GM19240 (cell line): ENCODE measurements around the gene CTRB2.

Experiments used
- DNase-seq: peaks from one replicate; pipeline ENCODE4 v3.0.0; 2011; ENCODE audit warnings: low spot score; ENCODE audit not compliant: insufficient read length

CTRB2 gene

GRCh38 chr16:75175074-75175473 is 31.9 kb downstream of the CTRB2 start:
- no peak for DNase-seq

GRCh38 chr16:75172578-75172977 is 34.4 kb downstream of the CTRB2 start:
- no peak for DNase-seq

- DNase-seq = no peak
These were observed 37.0 kb downstream of the CTRB2 start for GRCh38 chr16:75169899-75170405.

- DNase-seq = no peak
These were observed 46.6 kb downstream of the CTRB2 start for GRCh38 chr16:75160386-75160785.
